ENCODE data around the gene IL1RAPL1.

DNA sequence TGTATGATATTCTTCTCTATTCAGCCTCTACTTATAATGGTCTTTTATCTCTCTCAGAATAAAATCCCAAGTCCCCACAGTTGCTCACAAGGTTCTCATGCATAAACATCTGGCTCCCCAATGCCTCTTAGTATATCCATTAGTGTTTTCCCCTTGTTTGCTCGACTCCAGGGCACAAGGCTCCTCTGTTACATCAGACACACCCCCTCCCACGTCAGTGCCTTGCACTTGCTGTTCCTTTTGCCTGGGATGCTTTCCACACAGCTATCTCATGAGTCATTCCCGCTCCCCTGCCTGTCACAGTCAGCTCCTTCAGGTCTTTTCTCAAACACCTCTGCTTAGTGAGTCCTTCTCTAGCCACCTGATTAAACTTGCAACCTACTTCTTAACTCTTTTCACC lies 260.2 kb downstream of the IL1RAPL1 start:
- TF ChIP-seq CTCF (IDR thresholded peaks at IDR 0.05; ENCODE audit: low read depth, low read length) (no peak), POLR2A (IDR thresholded peaks at IDR 0.05; ENCODE audit: extremely low read depth, insufficient read length) (no peak), MAX (IDR thresholded peaks at IDR 0.05; ENCODE audit: low read depth, low read length) (no peak), MYC (IDR thresholded peaks at IDR 0.05; ENCODE audit: low read depth, low read length) (no peak)

All from NB4 (cell line).